ENCODE data around the gene SOS2.
A peak's percentile ranks its signal among the peaks of the same experiment; 100 is the strongest.

Gene SOS2

DNA sequence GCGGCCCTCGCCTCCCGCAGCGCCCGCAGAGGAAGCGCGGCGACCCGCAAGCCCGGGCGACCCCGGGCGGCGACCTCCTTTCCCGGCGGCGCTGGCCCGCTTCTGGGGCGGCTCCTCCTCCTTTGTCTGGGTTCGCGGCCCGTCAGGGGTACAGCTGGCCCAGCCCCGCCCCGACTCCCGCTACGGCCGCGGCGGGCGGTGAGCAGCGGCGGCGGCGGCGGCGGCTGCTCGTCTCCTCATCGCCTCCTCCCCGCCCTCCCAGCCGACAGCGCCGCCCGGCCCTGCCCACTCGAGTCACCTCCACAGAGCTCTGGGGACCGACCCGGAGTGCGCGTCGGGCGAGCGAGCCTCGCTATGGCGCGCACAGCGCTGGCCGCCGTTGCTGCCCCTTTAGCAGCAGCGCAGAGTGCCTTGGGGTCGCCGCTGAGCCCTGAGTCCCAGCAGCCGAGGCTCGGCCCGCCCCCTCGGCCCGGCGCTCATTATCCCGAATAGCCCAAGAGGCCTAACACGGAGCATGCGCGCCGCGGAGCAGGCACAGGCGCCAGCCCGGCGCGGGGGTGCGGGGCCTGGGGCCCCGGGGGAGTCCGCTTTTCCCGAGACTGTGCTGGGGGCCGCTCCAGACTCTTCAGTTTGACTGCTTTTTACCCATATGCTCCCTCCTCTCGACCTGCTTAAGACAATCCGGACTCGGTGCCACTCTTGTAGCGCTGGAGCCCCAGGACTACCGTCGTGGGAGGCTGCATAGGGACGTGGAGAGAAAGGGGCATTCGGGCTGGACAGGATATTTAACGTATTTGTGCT lies at the start of gene SOS2:
SOS2 (minus strand) TSS at position 104 of the 801 bp plus-strand sequence. CDS start 295 bp downstream, outside the sequence.
- DNase-seq (ENCODE audit: low spot score), result peak; percentile 73

DNA sequence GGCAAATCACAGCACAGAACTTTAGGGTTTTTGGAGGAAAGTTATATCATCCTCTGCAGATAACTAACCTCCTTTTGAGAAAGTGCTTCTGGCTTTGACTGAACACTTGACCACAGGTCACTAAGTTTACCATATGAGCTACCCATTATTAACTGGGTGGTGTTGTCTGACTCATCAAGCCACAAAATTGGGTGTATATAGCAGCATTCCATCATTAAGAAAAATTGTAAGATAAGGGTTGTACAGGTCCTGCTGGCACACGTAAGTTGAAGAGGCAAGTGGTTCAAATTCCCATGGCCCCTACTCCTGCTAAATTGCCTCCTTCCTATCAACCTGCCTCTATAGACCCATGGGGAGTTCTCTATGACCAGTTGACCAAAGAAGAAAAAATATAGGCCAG lies 41.1 kb upstream of the SOS2 start:
- DNase-seq (ENCODE audit: low spot score), result no peak

DNA sequence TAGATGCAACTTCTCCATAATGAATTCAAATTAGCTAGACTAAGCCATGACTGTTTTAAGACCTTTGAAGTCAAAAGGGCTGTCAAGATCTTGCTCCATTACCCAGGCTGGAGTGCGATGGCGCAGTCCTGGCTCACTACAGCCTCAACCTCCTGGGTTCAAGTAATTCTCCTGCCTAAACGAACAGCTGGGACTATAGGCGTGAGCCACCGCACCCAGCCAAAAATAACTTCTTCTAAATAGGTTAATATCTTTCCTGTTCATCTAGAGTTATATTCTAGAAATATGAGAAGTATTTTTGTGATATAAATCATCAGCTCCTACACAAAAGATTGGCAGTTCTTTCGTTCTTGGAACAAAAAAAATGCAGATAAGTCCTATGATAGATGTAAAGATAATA lies 39.6 kb upstream of the SOS2 start:
- no peak for DNase-seq (ENCODE audit: low spot score)

GRCh38 chr14:50265029-50265428 lies 33.7 kb upstream of the SOS2 start:
- DNase-seq (ENCODE audit: low spot score), result no peak

GRCh38 chr14:50263321-50263720 lies 31.9 kb upstream of the SOS2 start:
- no peak for DNase-seq (ENCODE audit: low spot score)

DNA sequence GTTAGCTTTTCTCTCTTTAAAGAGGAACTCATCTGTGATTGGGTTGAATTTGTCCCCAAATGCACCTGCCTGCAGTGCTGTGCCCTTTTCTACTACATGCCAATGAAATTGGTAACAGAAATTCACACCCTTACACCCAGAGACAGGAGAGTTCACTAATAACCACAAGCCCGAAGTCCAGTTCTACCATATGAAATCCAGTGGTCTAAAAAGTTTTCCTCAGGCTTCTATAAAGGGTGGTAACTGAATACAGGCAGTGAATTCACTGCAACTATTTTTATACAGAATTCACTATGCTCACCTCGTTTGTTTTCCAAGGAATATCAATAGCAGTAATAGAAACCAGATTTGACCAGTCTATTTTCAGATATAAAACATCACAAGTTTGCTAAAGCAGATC lies 31.5 kb upstream of the SOS2 start:
- DNase-seq (ENCODE audit: low spot score), result no peak

DNA sequence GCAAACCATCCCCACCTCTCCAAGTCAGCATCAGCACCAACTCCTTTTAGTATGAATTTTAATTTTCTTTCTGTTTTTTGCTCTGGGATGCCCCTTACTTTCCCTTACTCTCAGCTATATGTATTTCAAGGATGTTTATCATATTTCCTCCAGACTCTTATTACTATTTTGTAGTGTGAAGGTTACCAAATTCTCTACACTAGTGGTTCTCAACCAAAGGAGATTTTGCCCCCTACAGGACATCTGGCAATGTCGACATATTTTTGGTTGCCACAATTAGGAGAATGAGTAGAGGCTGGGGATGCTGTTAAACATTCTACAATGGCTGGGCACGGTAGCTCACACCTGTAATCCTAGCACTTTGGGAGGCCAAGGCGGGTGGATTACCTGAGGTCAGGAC lies 29.1 kb upstream of the SOS2 start:
- DNase-seq (ENCODE audit: low spot score), result peak; percentile 24

- DNase-seq (ENCODE audit: low spot score), result no peak
Measured at GRCh38 chr14:50260072-50260471, 28.7 kb upstream of the SOS2 start.

- DNase-seq (ENCODE audit: low spot score), result no peak
Measured at GRCh38 chr14:50257732-50258131, 26.4 kb upstream of the SOS2 start.

DNA sequence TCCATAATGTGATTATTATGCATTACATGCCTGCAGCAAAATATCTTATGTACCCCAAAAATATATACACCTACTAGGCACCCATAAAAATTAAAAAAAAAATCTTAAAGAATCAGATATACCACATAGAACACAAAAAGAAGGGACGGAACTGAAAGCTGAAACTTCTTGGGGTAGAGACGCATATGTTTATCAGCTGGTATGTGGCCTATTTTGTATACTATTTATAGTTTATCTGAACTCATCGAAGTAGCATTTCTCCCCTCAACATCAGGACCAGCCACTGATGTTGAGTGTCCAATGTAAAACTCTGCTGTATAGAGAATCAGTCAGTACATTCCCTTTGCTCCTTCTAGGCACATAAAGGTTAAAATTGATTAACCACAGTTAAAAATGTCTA lies 22.9 kb upstream of the SOS2 start:
- no peak for DNase-seq (ENCODE audit: low spot score)

- no peak for DNase-seq (ENCODE audit: low spot score)
Measured at GRCh38 chr14:50249136-50249775, 17.9 kb upstream of the SOS2 start.

GRCh38 chr14:50247245-50247644 lies 15.9 kb upstream of the SOS2 start:
- no peak for DNase-seq (ENCODE audit: low spot score)

- DNase-seq (ENCODE audit: low spot score), result no peak
Measured at GRCh38 chr14:50242566-50243310, 11.4 kb upstream of the SOS2 start.

GRCh38 chr14:50242096-50242495 lies 10.7 kb upstream of the SOS2 start:
- DNase-seq (ENCODE audit: low spot score), result no peak

DNA sequence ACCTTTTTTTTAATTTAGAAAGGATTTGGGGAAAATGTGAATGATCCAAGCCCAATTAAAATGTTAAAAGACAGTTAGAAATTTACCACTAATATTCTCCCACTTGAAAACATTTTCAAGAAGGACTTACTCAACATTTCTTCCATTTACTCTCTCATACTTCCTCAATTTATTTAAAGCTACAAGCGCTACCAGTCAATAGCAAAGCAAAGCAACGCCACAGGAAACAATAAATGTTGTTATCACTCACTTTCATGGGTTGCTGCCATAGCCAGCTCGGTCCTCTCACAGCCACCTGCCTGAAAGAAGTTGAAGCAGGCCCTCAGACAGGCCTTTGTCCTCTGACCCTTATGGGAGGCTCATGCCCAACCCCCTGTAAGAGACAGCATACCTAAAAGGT lies 6.0 kb upstream of the SOS2 start:
- no peak for DNase-seq (ENCODE audit: low spot score)

GRCh38 chr14:50233951-50234250 lies 2.5 kb upstream of the SOS2 start:
- no peak for DNase-seq (ENCODE audit: low spot score)

GRCh38 chr14:50233166-50233950 lies 2.0 kb upstream of the SOS2 start:
- DNase-seq (ENCODE audit: low spot score), result peak; percentile 15

- no peak for DNase-seq (ENCODE audit: low spot score)
Measured at GRCh38 chr14:50232276-50232642, 881 bp upstream of the SOS2 start.

DNA sequence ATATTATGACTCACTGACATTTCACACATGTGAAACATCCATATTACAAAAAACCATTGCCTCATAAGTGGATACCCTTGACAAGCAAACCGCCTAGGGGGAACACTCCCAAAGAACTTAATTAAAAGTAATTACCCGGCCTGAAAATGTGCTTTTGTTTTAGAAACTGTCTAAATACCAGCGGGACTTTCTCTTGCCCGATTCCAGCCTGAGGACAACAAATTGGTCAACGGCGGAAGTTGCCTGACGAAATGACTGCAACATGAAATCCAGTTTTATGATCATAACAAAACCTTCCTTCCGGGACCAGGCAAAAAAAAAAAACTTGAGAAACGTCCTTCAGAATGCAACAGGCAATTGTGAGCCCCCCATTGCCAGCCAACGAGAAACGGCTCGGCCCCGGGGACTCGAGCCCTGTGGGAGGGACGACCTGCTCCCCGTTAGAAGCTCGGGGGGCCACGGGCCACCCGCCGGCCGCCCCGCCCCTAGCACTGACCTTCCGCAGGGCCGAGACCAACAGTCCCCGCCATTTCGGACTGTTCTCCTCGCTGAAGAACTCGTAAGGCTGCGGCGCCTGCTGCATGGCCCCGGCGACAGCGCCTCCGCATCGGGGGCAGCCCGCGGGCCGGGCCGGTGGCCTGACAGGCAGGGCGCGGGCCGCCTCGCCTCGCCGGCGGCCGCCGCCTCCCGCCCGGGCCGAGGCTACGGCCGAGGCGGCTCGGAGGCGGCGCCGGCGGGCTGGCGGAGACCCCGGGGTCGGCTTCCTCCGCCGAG lies 490 bp downstream of the SOS2 start:
- peak; percentile 31 for DNase-seq (ENCODE audit: low spot score)

GRCh38 chr14:50230401-50230700 lies 1.0 kb downstream of the SOS2 start:
- peak; percentile 43 for DNase-seq (ENCODE audit: low spot score)

DNA sequence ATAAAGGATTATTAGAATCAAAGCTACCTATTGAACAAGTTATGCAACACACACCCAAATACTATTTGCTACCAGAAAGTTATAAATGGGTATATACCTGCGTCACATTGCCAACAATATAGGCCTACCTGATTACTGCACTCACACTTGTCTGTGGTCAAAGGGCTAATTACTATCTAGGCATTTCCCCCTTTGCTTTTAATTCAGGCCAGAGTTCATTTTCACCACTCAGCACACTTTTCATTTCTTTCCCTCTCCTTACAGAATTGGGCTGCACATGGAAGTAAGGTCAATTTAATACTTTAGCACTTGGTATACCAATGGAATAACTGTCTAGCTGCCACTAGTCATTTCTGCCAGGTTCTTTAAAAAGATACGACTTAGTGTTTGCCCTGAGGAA lies 1.7 kb downstream of the SOS2 start:
- no peak for DNase-seq (ENCODE audit: low spot score)

- no peak for DNase-seq (ENCODE audit: low spot score)
Measured at GRCh38 chr14:50228313-50228712, 3.1 kb downstream of the SOS2 start.

Measured in CD4-positive, alpha-beta T cell treated with Interleukin-6 at 100 ng/mL for 8 hours (primary cell).